Activated CD4-positive, alpha-beta memory T cell treated with anti-CD3 and anti-CD28 coated beads for 36 hours (primary cell): ENCODE results near the gene C3orf80. TPM values are rescaled to one million over a fixed set of nuclear protein-coding genes. Genes with fewer than 3 reads are reported as not detected.
"Not testable (repeated sequence)": the region's sequence is repeated elsewhere in the genome, so short reads cannot be mapped to it uniquely, and the experiment has no call there.

Source experiments
- CTCF ChIA-PET: fragments of 350-600 bp; sonication (Branson Sonifier 250); formaldehyde crosslinking; loops from one replicate; lab custom pipeline; 2021; ENCODE audit warnings: antibody characterized with exemption, inconsistent platforms; lab: Charles Lee
- POLR2A ChIA-PET: fragments of 350-600 bp; sonication (Branson Sonifier 250); formaldehyde crosslinking; loops from one replicate; lab custom pipeline; 2021; ENCODE audit warnings: antibody characterized with exemption; lab: Charles Lee
- DNase-seq: peaks from one replicate; pipeline ENCODE4 v3.0.0-alpha.2; 2020
- H3K27ac Mint-ChIP-seq: one replicate; pipeline ENCODE4 v1.8.0; 2021; ENCODE audit warnings: mixed read lengths
- H3K27me3 Mint-ChIP-seq: one replicate; pipeline ENCODE4 v1.8.0; 2021; ENCODE audit warnings: mixed read lengths
- H3K36me3 Mint-ChIP-seq: one replicate; pipeline ENCODE4 v1.8.0; 2021; ENCODE audit warnings: mixed read lengths
- H3K4me1 Mint-ChIP-seq: one replicate; pipeline ENCODE4 v1.8.0; 2021; ENCODE audit warnings: low read depth, mixed read lengths
- H3K4me3 Mint-ChIP-seq: one replicate; pipeline ENCODE4 v1.8.0; 2021; ENCODE audit warnings: mild to moderate bottlenecking, mixed read lengths
- H3K9me3 Mint-ChIP-seq: one replicate; pipeline ENCODE4 v1.8.0; 2021; ENCODE audit warnings: mixed read lengths
- intact Hi-C: fragments of 100-400 bp; cut with micrococcal nuclease; formaldehyde crosslinking; loops from one replicate; pipeline ENCODE4 v1.15.1; 2023
- total RNA-seq, 2 experiments: library from RNA; stranded (reverse); gene quantifications; one replicate each; pipeline ENCODE4 v1.2.3, GENCODE V29; 2021

Gene C3orf80
- total RNA-seq, 2 experiments from 2014 or later: not detected

GRCh38 chr3:160218136-160218535, 7.1 kb upstream of the C3orf80 start:
- intact Hi-C loops: no loop called here
- Mint-ChIP-seq H3K27ac (no peak overlapping the region), H3K36me3 (no peaks in the 10 kb centered on the region), H3K27me3 (peaks cover 39% of the 10 kb centered on the region), H3K4me3 (no peak overlapping the region), H3K4me1 (no peaks in the 10 kb centered on the region), H3K9me3 (no peaks in the 10 kb centered on the region)
- no peak for DNase-seq
- POLR2A ChIA-PET: no interaction called here
- CTCF ChIA-PET: interaction anchor here (0.6 to 1.0 kb wide), 2 partner anchors 187 to 1088 kb away, joined by 3 to 4 read pairs; no protein-coding TSS in a partner anchor

GRCh38 chr3:160220038-160220437, 5.2 kb upstream of the C3orf80 start:
- intact Hi-C loops: no loop called here
- ChIA-PET CTCF (interaction anchor here (0.6 kb wide), 1 partner anchor 19 kb away, joined by 4 read pairs; no protein-coding TSS in a partner anchor), POLR2A (no interaction called here)
- Mint-ChIP-seq H3K27me3 (peaks cover 49% of the 10 kb centered on the region), H3K4me3 (no peak overlapping the region), H3K4me1 (peaks cover 5% of the 10 kb centered on the region), H3K27ac (no peak overlapping the region), H3K36me3 (no peaks in the 10 kb centered on the region), H3K9me3 (no peaks in the 10 kb centered on the region)
- DNase-seq: no peak

- H3K27me3 Mint-ChIP-seq: peaks cover 48% of the 10 kb centered on the region
- POLR2A ChIA-PET: interaction anchor here (0.6 kb wide), 1 partner anchor 38 kb away, joined by 3 read pairs; no protein-coding TSS in a partner anchor
- intact Hi-C loops: no loop called here
Measured at GRCh38 chr3:160221019-160221418, 4.2 kb upstream of the C3orf80 start.

DNA sequence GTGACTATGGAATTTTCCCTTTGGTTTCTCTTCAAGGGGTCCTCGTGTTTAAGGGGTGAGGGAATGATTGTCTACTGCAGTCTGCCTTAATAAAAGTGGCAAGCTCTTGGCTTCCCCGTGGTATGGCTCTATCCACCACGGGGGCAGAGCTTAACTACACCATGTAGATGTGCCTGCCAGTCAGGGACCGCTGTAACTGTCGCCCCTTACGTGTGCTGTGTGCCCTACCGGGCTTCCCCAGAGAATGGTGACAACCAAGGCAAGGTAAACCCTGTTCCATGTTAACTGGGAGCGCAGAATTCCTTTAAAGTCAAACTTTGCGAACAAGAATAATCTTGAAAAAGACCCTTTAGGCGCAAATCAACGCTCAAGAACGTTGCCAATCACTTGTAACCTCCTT, 966 bp upstream of the C3orf80 start:
- DNase-seq: no peak
- no peaks in the 10 kb centered on the region for H3K36me3 Mint-ChIP-seq
- peaks cover 14% of the 10 kb centered on the region for H3K4me1 Mint-ChIP-seq
- CTCF ChIA-PET: interaction anchor here (1.5 to 1.6 kb wide), 2 partner anchors 10 to 187 kb away, joined by 3 read pairs; no protein-coding TSS in a partner anchor
- no peak overlapping the region for H3K27ac Mint-ChIP-seq
- H3K27me3 Mint-ChIP-seq: peaks cover 50% of the 10 kb centered on the region
- intact Hi-C loops: loop anchor here (2.0 kb wide), 2 partner anchors 175 to 191 kb away; partner anchors contain the start of genes IFT80 and SMC4
- POLR2A ChIA-PET: no interaction called here
- H3K9me3 Mint-ChIP-seq: no peaks in the 10 kb centered on the region
- peak overlapping the region; percentile 53 for H3K4me3 Mint-ChIP-seq

More at GRCh38 chr3:160221019-160221418, 4.2 kb upstream of the C3orf80 start:
- Mint-ChIP-seq H3K36me3 (no peaks in the 10 kb centered on the region), H3K4me1 (peaks cover 7% of the 10 kb centered on the region), H3K9me3 (no peaks in the 10 kb centered on the region), H3K4me3 (no peak overlapping the region), H3K27ac (no peak overlapping the region)
- CTCF ChIA-PET: interaction anchor here (0.6 kb wide), 2 partner anchors 18 to 350 kb away, joined by 3 to 4 read pairs; no protein-coding TSS in a partner anchor
- no peak for DNase-seq

DNA sequence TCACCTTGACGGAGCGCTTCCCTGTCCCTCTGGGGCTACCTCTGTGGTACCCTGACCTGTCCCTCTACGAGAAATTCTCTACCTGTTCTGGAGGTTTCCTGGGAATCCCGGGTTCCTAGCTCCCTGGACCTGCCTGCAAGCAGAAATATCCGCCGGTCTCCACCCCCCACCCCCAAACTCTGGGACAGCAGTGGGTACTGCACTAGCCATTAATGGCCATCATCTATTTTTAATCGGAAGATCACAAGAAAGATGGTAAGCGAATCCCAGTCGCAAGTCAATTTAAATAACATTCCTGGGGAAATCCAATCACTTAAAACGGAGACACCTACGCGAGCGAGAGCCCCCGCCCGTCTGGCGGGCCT, 429 bp upstream of the C3orf80 start:
- Mint-ChIP-seq H3K27ac (no peak overlapping the region), H3K9me3 (no peaks in the 10 kb centered on the region), H3K36me3 (no peaks in the 10 kb centered on the region), H3K27me3 (peaks cover 50% of the 10 kb centered on the region), H3K4me1 (peaks cover 14% of the 10 kb centered on the region), H3K4me3 (peak overlapping the region; percentile 53)
- ChIA-PET CTCF (interaction anchor here (0.9 to 1.5 kb wide), 2 partner anchors 187 to 340 kb away, joined by 3 read pairs; no protein-coding TSS in a partner anchor), POLR2A (no interaction called here)
- DNase-seq: no peak
- intact Hi-C loops: loop anchor here (2.0 kb wide), 2 partner anchors 174 to 192 kb away; partner anchors contain the start of genes IFT80 and SMC4

DNA sequence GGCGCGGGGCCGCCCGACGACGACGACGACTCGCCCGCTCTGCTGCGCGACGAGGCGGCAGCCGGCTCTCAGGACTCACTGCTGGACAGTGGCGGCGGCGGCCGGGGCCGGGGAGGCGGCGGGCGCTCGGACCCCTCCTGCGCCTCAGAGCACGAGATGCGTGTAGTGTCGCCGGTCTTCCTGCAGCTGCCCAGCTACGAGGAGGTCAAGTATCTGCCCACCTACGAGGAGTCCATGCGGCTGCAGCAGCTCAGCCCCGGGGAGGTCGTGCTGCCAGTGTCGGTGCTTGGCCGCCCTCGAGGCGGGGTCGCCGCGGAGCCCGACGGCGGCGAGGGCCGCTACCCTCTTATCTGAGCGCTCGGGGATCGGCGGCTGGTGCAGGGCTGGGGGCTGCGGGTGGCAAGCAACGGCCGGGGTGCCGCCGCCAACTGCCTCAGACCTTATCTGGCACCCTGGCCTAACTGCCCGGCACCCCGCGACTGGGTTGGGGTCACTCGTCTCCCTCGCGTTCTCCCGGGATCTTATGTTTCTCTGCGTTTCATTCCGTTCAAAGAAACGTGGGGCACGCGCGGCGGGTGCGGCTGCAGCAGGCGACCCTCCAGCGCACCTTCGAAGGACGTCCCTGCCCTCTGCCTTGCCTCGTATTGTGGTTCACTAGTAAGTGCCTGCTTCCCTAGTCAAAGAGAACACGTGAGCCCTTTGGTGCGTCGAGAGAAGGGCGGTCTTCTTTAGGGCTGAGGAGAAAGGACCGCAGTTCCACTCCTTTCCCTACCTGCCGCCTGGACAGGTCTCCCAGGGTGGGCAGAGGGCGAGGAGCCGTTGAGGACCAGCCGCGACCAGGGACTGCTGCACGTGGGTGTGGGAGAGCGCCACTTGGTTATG, 1.0 kb downstream of the C3orf80 start:
- H3K4me3 Mint-ChIP-seq: peak overlapping the region; percentile 72
- ChIA-PET CTCF (interaction anchor here (0.8 to 0.9 kb wide), 2 partner anchors 9 to 176 kb away, joined by 3 to 4 read pairs; no protein-coding TSS in a partner anchor), POLR2A (no interaction called here)
- no peak overlapping the region for H3K27ac Mint-ChIP-seq
- peaks cover 14% of the 10 kb centered on the region for H3K4me1 Mint-ChIP-seq
- H3K9me3 Mint-ChIP-seq: no peaks in the 10 kb centered on the region
- DNase-seq: no peak
- intact Hi-C loops: no loop called here
- no peaks in the 10 kb centered on the region for H3K36me3 Mint-ChIP-seq
- peaks cover 46% of the 10 kb centered on the region for H3K27me3 Mint-ChIP-seq

DNA sequence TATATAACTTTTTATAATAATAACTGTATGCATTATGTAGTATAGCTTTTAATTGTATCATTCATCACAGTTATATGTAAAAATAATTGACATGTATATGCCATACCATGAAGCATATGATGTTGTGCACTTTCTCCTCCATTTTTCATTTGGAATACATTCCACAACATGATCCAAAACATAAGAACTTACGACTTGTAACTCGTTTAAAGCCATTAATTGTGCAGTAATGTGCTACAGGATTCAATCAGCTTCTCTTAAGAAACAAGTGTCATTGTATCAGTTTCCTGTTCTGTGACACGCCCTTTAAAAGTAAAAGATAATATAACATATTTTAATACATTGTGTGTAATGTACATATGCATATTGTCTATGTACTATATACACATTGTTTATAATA, 2.2 kb downstream of the C3orf80 start:
- POLR2A ChIA-PET: no interaction called here
- H3K36me3 Mint-ChIP-seq: no peaks in the 10 kb centered on the region
- no peaks in the 10 kb centered on the region for H3K9me3 Mint-ChIP-seq
- H3K27me3 Mint-ChIP-seq: peaks cover 43% of the 10 kb centered on the region
- DNase-seq: no peak
- intact Hi-C loops: no loop called here
- H3K27ac Mint-ChIP-seq: no peak overlapping the region
- CTCF ChIA-PET: no interaction called here
- H3K4me3 Mint-ChIP-seq: no peak overlapping the region
- H3K4me1 Mint-ChIP-seq: peaks cover 14% of the 10 kb centered on the region

GRCh38 chr3:160232014-160232413, 6.8 kb downstream of the C3orf80 start:
- Mint-ChIP-seq H3K36me3 (no peaks in the 10 kb centered on the region), H3K27ac (no peak overlapping the region), H3K27me3 (peaks cover 18% of the 10 kb centered on the region), H3K4me3 (no peak overlapping the region), H3K4me1 (no peaks in the 10 kb centered on the region), H3K9me3 (no peaks in the 10 kb centered on the region)
- POLR2A ChIA-PET: no interaction called here
- intact Hi-C loops: no loop called here
- no peak for DNase-seq
- CTCF ChIA-PET: no interaction called here

DNA sequence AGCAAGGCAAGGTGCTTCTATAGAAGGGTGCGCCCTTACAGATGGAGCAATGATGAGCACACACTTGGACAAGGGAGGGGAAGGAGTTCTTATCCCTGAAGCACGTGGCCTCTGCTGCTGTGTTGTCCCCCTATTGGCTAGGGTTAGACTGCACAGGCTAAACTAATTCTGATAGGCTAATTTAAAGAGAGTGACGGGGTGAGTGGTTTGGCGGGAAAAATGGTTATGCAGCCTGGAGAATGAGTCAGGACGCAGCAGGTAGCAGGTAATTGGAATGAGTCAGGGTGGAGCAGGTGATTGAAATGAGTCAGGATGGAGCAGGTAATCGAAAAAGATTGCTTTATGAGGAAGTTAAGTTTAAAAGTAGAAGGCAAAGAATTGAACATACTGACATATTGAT, 15.5 kb downstream of the C3orf80 start:
- H3K9me3 Mint-ChIP-seq, H3K27ac Mint-ChIP-seq, H3K36me3 Mint-ChIP-seq, intact Hi-C loops, CTCF ChIA-PET, POLR2A ChIA-PET, H3K4me3 Mint-ChIP-seq, DNase-seq, H3K4me1 Mint-ChIP-seq: not testable (repeated sequence)
- peaks cover 25% of the 10 kb centered on the region for H3K27me3 Mint-ChIP-seq

DNA sequence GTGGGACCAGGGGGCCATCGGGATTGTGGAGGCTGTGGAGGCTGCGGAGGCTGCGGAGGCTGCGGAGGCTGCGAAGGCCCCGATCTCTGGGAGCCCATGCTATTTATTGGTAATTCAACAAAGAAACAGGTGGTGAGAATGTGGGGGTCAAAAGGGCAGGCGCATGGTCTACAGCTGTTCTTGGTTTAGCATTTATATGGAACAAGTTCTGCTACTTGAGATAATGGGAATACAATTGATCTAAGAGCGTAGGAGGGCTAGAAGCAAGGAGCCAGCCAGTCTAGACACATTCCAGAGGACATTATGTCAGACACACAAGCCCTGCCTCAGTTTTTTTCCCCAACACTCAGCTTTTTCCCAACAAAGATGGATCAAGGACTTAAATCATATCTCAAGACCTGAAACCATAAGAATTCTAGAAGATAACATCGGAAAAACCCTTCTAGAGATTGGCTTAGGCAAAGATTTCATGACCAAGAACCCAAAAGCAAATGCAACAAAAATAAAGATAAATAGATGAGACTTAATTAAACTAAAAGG, 20.1 kb downstream of the C3orf80 start:
- no peak for DNase-seq
- no peaks in the 10 kb centered on the region for H3K36me3 Mint-ChIP-seq
- no peak overlapping the region for H3K4me3 Mint-ChIP-seq
- no peak overlapping the region for H3K27ac Mint-ChIP-seq
- ChIA-PET CTCF (no interaction called here), POLR2A (no interaction called here)
- H3K9me3 Mint-ChIP-seq: no peaks in the 10 kb centered on the region
- no peaks in the 10 kb centered on the region for H3K4me1 Mint-ChIP-seq
- intact Hi-C loops: no loop called here
- H3K27me3 Mint-ChIP-seq: peaks cover 14% of the 10 kb centered on the region

DNA sequence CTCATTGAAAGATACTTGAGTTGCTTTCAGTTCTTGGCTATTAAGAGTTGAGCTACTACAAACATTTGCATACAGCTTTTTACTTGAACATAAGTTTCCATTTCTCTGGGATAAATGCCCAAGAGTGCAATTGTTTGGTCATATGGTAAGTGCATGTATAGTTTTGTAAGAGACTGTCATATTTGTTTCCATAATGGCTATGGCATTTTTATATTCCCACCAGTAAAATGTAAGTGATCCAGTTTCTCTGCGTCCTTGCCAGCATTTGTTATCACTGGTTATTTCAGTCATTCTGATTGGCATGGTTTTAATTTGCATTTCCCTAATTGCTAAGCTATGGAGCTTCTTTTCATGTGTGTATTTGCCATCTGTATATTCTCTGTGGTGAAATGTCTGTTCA, 22.5 kb downstream of the C3orf80 start:
- no peak for DNase-seq
- H3K9me3 Mint-ChIP-seq: no peaks in the 10 kb centered on the region
- no peak overlapping the region for H3K4me3 Mint-ChIP-seq
- no peaks in the 10 kb centered on the region for H3K36me3 Mint-ChIP-seq
- POLR2A ChIA-PET: no interaction called here
- intact Hi-C loops: no loop called here
- H3K27me3 Mint-ChIP-seq: peaks cover 1% of the 10 kb centered on the region
- H3K4me1 Mint-ChIP-seq: no peaks in the 10 kb centered on the region
- no peak overlapping the region for H3K27ac Mint-ChIP-seq
- CTCF ChIA-PET: no interaction called here

GRCh38 chr3:160253298-160253697, 28.1 kb downstream of the C3orf80 start:
- ChIA-PET POLR2A (no interaction called here), CTCF (no interaction called here)
- no peaks in the 10 kb centered on the region for H3K4me1 Mint-ChIP-seq
- no peaks in the 10 kb centered on the region for H3K9me3 Mint-ChIP-seq
- no peak overlapping the region for H3K4me3 Mint-ChIP-seq
- no peak overlapping the region for H3K27ac Mint-ChIP-seq
- no peaks in the 10 kb centered on the region for H3K27me3 Mint-ChIP-seq
- DNase-seq: no peak
- intact Hi-C loops: no loop called here
- peaks cover 2% of the 10 kb centered on the region for H3K36me3 Mint-ChIP-seq
